VCaP (cell line): ENCODE results near the gene PHLPP1.

Experiments used
- H3K27ac ChIP-seq: fragments of 450-650 bp; 2 replicates; pipeline ENCODE4 v1.5.1; 2017
- CTCF ChIP-seq: fragments of 450-650 bp; conservative IDR thresholded peaks from 2 replicates; pipeline ENCODE4 v1.5.1; 2017; ENCODE audit warnings: mild to moderate bottlenecking, moderate library complexity

Gene PHLPP1

GRCh38 chr18:62715436-62715758 lies at the start of gene PHLPP1:
Gene PHLPP1, plus strand, starts transcription at chr18:62715541. Its CDS starts 143 bp downstream, at chr18:62715684.
- peak within 1 kb of the TSS; percentile 90 for H3K27ac ChIP-seq
- TF ChIP-seq CTCF = no peak

GRCh38 chr18:62669225-62669624 lies 46.1 kb upstream of the PHLPP1 start:
- TF ChIP-seq CTCF = no peak
- H3K27ac ChIP-seq = no peak overlapping the region

GRCh38 chr18:62670573-62670972 lies 44.8 kb upstream of the PHLPP1 start:
- TF ChIP-seq CTCF = no peak
- no peak overlapping the region for H3K27ac ChIP-seq

- no peak overlapping the region for H3K27ac ChIP-seq
- TF ChIP-seq CTCF = no peak
These were observed 42.7 kb upstream of the PHLPP1 start for GRCh38 chr18:62672600-62672999.

- H3K27ac ChIP-seq = no peak overlapping the region
- TF ChIP-seq CTCF = no peak
These were observed 36.4 kb upstream of the PHLPP1 start for GRCh38 chr18:62678847-62679485.

- no peak for TF ChIP-seq CTCF
- H3K27ac ChIP-seq = no peak overlapping the region
These were observed 33.0 kb upstream of the PHLPP1 start for GRCh38 chr18:62682371-62682770.

GRCh38 chr18:62683935-62684334 lies 31.4 kb upstream of the PHLPP1 start:
- H3K27ac ChIP-seq = no peak overlapping the region
- TF ChIP-seq CTCF = no peak
